Cardiac muscle cell (in vitro differentiated cells and primary cell): ENCODE data around the gene FAXDC2. TPM values are rescaled to one million over a fixed set of nuclear protein-coding genes. Genes with fewer than 3 reads are reported as not detected.

ENCODE experiments used
- DNase-seq, 2 donors: peaks; one replicate each; pipeline versions ENCODE4 v3.0.0 to v3.0.0-alpha.2; 2010 to 2017; ENCODE audit warnings: low read depth in 1 of 2, low spot score in 1 of 2
- H3K27ac ChIP-seq: fragments of 200-600 bp; sonication (generic); 2 replicates; pipeline ENCODE4 v1.5.1; 2016
- H3K27me3 ChIP-seq: fragments of 200-600 bp; sonication (generic); 2 replicates; pipeline ENCODE4 v1.6.0; 2016; ENCODE audit warnings: control low read depth
- H3K36me3 ChIP-seq: fragments of 200-600 bp; sonication (generic); 2 replicates; pipeline ENCODE4 v1.5.1; 2016; ENCODE audit warnings: control low read depth
- H3K4me1 ChIP-seq: fragments of 200-600 bp; sonication (generic); 2 replicates; pipeline ENCODE4 v1.8.1; 2017; ENCODE audit warnings: low read depth, mild to moderate bottlenecking, mixed run types
- H3K4me3 ChIP-seq: fragments of 200-600 bp; sonication (generic); 2 replicates; pipeline ENCODE4 v1.5.1; 2016; ENCODE audit warnings: mild to moderate bottlenecking
- H3K9me3 ChIP-seq: fragments of 200-600 bp; sonication (generic); 2 replicates; pipeline ENCODE4 v1.5.1; 2017; ENCODE audit warnings: low read depth, mild to moderate bottlenecking, control low read depth
- polyA plus RNA-seq: library from polyadenylated mRNA; unstranded; fragments of >200 nt; fragmentation: Nextera tagmentation; extraction: Ambion mirVana; gene quantifications from 2 replicates; pipeline ENCODE4 v1.2.1, GENCODE V29; 2016
- total RNA-seq: library from RNA; depleted of rRNA; stranded (reverse); fragments of >200 nt; gene quantifications from 2 replicates; pipeline ENCODE4 v1.2.3, GENCODE V29; 2016
- TF ChIP-seq, protein P1 (sequence below): IDR thresholded peaks from 2 replicates; pipeline ENCODE4 v1.5.1; 2012; ENCODE audit warnings: low read depth, mild to moderate bottlenecking, low read length

Gene FAXDC2
- total and polyA plus RNA-seq, 2 experiments from 2014 or later: 25.1 to 39.4 TPM

DNA sequence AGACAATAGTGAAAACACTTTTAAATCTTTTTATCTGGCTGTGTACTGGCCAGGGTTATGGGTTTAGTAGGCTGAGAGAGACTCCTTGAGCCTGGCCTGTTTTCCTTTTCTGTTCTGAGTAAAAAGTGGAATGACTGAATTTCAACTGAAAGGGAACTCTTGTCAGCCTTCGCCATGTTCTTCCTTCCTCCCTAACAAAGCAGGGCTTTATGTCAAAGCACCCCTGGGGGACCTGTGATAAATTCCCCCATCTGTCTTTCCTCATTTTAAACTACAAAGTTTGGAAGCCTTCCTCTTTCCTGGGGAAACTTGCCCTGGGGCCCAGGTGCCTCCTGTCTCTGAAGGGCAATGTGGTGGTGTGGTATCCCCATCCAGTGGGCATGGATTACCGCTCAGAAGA is 65.5 kb downstream of the FAXDC2 start:
- Histone ChIP-seq H3K4me1 (peaks cover 32% of the 10 kb centered on the region), H3K27me3 (no peaks in the 10 kb centered on the region), H3K27ac (no peak overlapping the region), H3K36me3 (no peaks in the 10 kb centered on the region), H3K9me3 (no peaks in the 10 kb centered on the region), H3K4me3 (no peak overlapping the region)
- no peak for DNase-seq
- TF ChIP-seq, protein P1, sequence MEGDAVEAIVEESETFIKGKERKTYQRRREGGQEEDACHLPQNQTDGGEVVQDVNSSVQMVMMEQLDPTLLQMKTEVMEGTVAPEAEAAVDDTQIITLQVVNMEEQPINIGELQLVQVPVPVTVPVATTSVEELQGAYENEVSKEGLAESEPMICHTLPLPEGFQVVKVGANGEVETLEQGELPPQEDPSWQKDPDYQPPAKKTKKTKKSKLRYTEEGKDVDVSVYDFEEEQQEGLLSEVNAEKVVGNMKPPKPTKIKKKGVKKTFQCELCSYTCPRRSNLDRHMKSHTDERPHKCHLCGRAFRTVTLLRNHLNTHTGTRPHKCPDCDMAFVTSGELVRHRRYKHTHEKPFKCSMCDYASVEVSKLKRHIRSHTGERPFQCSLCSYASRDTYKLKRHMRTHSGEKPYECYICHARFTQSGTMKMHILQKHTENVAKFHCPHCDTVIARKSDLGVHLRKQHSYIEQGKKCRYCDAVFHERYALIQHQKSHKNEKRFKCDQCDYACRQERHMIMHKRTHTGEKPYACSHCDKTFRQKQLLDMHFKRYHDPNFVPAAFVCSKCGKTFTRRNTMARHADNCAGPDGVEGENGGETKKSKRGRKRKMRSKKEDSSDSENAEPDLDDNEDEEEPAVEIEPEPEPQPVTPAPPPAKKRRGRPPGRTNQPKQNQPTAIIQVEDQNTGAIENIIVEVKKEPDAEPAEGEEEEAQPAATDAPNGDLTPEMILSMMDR: no peak

- no peaks in the 10 kb centered on the region for H3K36me3 ChIP-seq
- H3K4me3 ChIP-seq: no peak overlapping the region
- DNase-seq: peak in 1 of 2 donors; percentile 56
- TF ChIP-seq, protein P1: no peak
- H3K27ac ChIP-seq: peak overlapping the region; percentile 80
- no peaks in the 10 kb centered on the region for H3K27me3 ChIP-seq
- peaks cover 32% of the 10 kb centered on the region for H3K4me1 ChIP-seq
- H3K9me3 ChIP-seq: no peaks in the 10 kb centered on the region
Measured at GRCh38 chr5:154783774-154784460, 66.5 kb downstream of the FAXDC2 start.

DNA sequence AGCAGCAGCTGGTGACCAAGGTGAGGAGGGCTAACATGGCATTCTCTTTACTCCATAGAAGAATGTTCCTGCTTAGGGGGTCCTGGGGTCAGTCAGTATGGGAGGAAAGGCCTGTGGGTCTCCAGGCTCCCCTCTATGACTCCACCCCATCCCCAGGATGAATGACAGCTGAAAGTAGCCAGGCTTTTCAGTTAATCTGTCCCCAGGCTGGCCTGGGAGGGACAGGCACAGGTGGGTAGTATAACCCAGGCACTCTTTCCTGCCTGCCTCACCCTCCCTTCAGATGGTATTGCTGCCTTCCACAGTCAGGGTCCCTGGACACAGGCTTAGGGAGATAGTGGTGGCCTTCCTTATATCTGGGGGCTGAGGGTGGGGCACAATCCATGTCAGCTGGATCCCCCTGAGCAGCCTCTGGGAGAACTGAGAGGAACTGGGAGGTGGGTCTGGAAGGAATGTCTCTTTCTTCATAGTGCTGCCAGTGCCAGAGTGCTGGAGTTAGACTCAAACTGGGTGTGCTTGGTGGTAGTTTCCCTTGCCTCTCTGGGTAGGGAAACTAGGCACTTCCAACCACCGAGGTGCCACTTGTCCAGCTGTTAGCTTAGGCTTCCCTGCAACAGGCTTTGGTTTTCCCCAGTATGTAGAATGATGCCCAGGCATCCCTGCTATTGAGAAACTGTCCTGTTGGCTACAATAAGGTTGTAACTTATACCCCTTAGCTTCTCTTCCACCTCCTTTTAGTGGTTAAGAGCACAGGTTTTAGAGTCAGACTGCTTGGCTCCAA is 67.4 kb downstream of the FAXDC2 start:
- Histone ChIP-seq H3K27me3 (no peaks in the 10 kb centered on the region), H3K27ac (peak overlapping the region; percentile 80), H3K36me3 (no peaks in the 10 kb centered on the region), H3K4me3 (no peak overlapping the region), H3K4me1 (peaks cover 32% of the 10 kb centered on the region), H3K9me3 (no peaks in the 10 kb centered on the region)
- DNase-seq: peak in 1 of 2 donors; percentile 49
- TF ChIP-seq, protein P1: no peak

- no peaks in the 10 kb centered on the region for H3K36me3 ChIP-seq
- H3K27me3 ChIP-seq: no peaks in the 10 kb centered on the region
- TF ChIP-seq, protein P1: no peak
- H3K4me1 ChIP-seq: peaks cover 32% of the 10 kb centered on the region
- DNase-seq: peak in 1 of 2 donors; percentile 45
- H3K9me3 ChIP-seq: no peaks in the 10 kb centered on the region
- peak overlapping the region; percentile 80 for H3K27ac ChIP-seq
- H3K4me3 ChIP-seq: no peak overlapping the region
Measured at GRCh38 chr5:154782326-154782725, 68.1 kb downstream of the FAXDC2 start.

DNA sequence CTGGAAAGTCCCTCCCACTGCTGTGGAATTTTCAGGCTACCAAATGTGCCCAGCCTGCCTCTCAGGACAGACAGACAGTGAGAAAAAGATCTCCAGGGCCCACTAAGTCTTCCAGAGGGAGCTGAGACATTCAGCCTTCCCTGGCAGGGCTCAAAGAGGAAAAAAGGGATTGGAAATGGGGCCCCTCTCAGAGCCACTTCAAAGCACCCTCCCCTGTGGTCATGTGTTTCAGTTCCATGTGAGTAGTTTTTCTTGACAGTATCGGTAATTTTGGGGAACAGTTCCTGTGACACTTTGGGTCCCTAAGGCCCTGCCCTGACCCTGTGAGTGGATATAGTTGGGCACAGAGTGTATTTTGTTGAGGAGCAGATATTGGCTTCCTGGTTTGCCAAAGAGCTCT is 70.3 kb downstream of the FAXDC2 start:
- Histone ChIP-seq H3K27me3 (no peaks in the 10 kb centered on the region), H3K4me1 (peaks cover 22% of the 10 kb centered on the region), H3K4me3 (no peak overlapping the region), H3K27ac (peak overlapping the region; percentile 69), H3K36me3 (no peaks in the 10 kb centered on the region), H3K9me3 (no peaks in the 10 kb centered on the region)
- TF ChIP-seq, protein P1: no peak
- no peak for DNase-seq
